H1 (cell line): Measurements from ENCODE around the gene ADARB2. TPM values are rescaled to one million over a fixed set of nuclear protein-coding genes. Genes with fewer than 3 reads are reported as not detected.

ENCODE experiments used
- CTCF ChIA-PET: fragments of 300-600 bp; sonication (Branson Sonifier 250); formaldehyde crosslinking; loops from one replicate; lab custom pipeline; 2021; ENCODE audit not compliant: partially characterized antibody; lab: Charles Lee
- POLR2A ChIA-PET: fragments of 300-600 bp; sonication (Branson Sonifier 250); formaldehyde crosslinking; loops from one replicate; lab custom pipeline; 2021; ENCODE audit warnings: inconsistent platforms; ENCODE audit not compliant: partially characterized antibody; lab: Charles Lee
- DNase-seq, 2 experiments: peaks; one replicate each; pipeline versions ENCODE4 v3.0.0 to v3.0.0-alpha.2; 2010 to 2022; ENCODE audit warnings: low spot score in 2 of 2, low read depth in 1 of 2, mixed read lengths in 1 of 2
- FAIRE-seq: peaks from 2 replicates; lab custom pipeline; 2011; peaks lifted over from hg19 to GRCh38; lab: Jason Lieb, UNC
- H2AFZ ChIP-seq: 2 replicates; pipeline ENCODE4 v1.8.1; 2012; ENCODE audit warnings: low read length, inconsistent platforms
- H2AK5ac ChIP-seq: 2 replicates; pipeline ENCODE4 v1.6.1; 2013; ENCODE audit warnings: low read depth, low read length
- H2BK120ac ChIP-seq: replicated peaks from 2 replicates; pipeline ENCODE3; 2013; ENCODE audit warnings: low read depth, low read length, inconsistent platforms
- H2BK12ac ChIP-seq: 2 replicates; pipeline ENCODE4 v1.6.1; 2013; ENCODE audit warnings: low read depth, low read length
- H2BK15ac ChIP-seq: 2 replicates; pipeline ENCODE4 v1.6.1; 2013; ENCODE audit warnings: low read length
- H2BK20ac ChIP-seq: 2 replicates; pipeline ENCODE4 v1.6.1; 2013; ENCODE audit warnings: low read length
- H2BK5ac ChIP-seq: 2 replicates; pipeline ENCODE4 v1.6.1; 2013; ENCODE audit warnings: low read depth, low read length
- H3K14ac ChIP-seq: 2 replicates; pipeline ENCODE4 v1.6.1; 2013; ENCODE audit warnings: inconsistent platforms; ENCODE audit not compliant: insufficient read length
- H3K18ac ChIP-seq: 2 replicates; pipeline ENCODE4 v1.6.1; 2013; ENCODE audit warnings: low read length; ENCODE audit errors: extremely low read depth
- H3K23ac ChIP-seq: 2 replicates; pipeline ENCODE4 v1.6.1; 2013; ENCODE audit warnings: inconsistent platforms; ENCODE audit not compliant: insufficient read length
- H3K23me2 ChIP-seq: 2 replicates; pipeline ENCODE4 v1.6.1; 2013; ENCODE audit warnings: low read depth, low read length
- H3K27ac ChIP-seq: 2 replicates; pipeline ENCODE4 v1.6.1; 2011; ENCODE audit warnings: low read depth, low read length, inconsistent platforms
- H3K27me3 ChIP-seq, 4 experiments: replicated peaks in 1 of 4; 1 replicate in 1 of 4; 2 replicates in 3 of 4; pipeline versions ENCODE4 v1.6.1 to v1.8.1; 2011 to 2013; ENCODE audit warnings: low read length in 3 of 4, mild to moderate bottlenecking in 3 of 4, inconsistent platforms in 2 of 4, mixed read lengths in 2 of 4, moderate library complexity in 1 of 4; ENCODE audit not compliant: control insufficient read depth in 3 of 4, insufficient read depth in 3 of 4; ENCODE audit errors: extremely low read depth in 1 of 4
- H3K36me3 ChIP-seq, 4 experiments: 2 replicates each; pipeline versions ENCODE4 v1.6.1 to v1.8.1; 2011 to 2013; ENCODE audit warnings: mild to moderate bottlenecking in 4 of 4, low read length in 3 of 4, moderate library complexity in 2 of 4, control low read depth in 1 of 4, inconsistent platforms in 1 of 4; ENCODE audit not compliant: insufficient read depth in 4 of 4, control insufficient read depth in 2 of 4
- H3K4ac ChIP-seq: replicated peaks from 2 replicates; pipeline ENCODE3; 2013; ENCODE audit warnings: low read length, low read depth, mixed read lengths, inconsistent platforms; ENCODE audit not compliant: insufficient read length
- H3K4me1 ChIP-seq, 4 experiments: replicated peaks in 1 of 4; 1 replicate in 1 of 4; 2 replicates in 3 of 4; pipeline versions ENCODE4 v1.6.1 to v1.8.1; 2011 to 2013; ENCODE audit warnings: low read length in 3 of 4, inconsistent platforms in 2 of 4, mixed read lengths in 1 of 4; ENCODE audit not compliant: insufficient read depth in 4 of 4, control insufficient read depth in 3 of 4
- H3K4me2 ChIP-seq, 2 experiments: 2 replicates each; pipeline versions ENCODE4 v1.6.1 to v1.8.1; 2011 to 2013; ENCODE audit warnings: low read depth in 2 of 2, low read length in 2 of 2, control low read depth in 1 of 2, inconsistent platforms in 1 of 2, mild to moderate bottlenecking in 1 of 2; ENCODE audit not compliant: insufficient read depth in 1 of 2
- H3K4me3 ChIP-seq, 4 experiments: fragments of 200-600, 300-600 bp in 1 of 4; sonication (generic), shearing (Covaris generic), sonication (Bioruptor Twin) in 1 of 4; 2 replicates each; pipeline versions ENCODE4 v1.5.1 to v1.8.1; 2011 to 2016; ENCODE audit warnings: low read length in 4 of 4, low read depth in 3 of 4, control low read depth in 2 of 4, inconsistent platforms in 2 of 4, mild to moderate bottlenecking in 2 of 4, mixed read lengths in 1 of 4, moderate library complexity in 1 of 4; ENCODE audit not compliant: insufficient read depth in 2 of 4; ENCODE audit errors: extremely low read depth in 1 of 4
- H3K56ac ChIP-seq: replicated peaks from 2 replicates; pipeline ENCODE3; 2013; ENCODE audit warnings: low read depth, mild to moderate bottlenecking, mixed read lengths, low read length, inconsistent platforms; ENCODE audit not compliant: insufficient read length
- H3K79me1 ChIP-seq: 2 replicates; pipeline ENCODE4 v1.6.1; 2013; ENCODE audit warnings: low read depth, low read length, control low read depth
- H3K79me2 ChIP-seq, 2 experiments: 2 replicates each; pipeline versions ENCODE4 v1.6.1 to v1.8.1; 2012 to 2013; ENCODE audit warnings: low read length in 2 of 2, mild to moderate bottlenecking in 2 of 2, inconsistent platforms in 1 of 2; ENCODE audit not compliant: insufficient read depth in 2 of 2, control insufficient read depth in 1 of 2
- H3K9ac ChIP-seq, 4 experiments: replicated peaks in 1 of 4; 1 replicate in 1 of 4; 2 replicates in 3 of 4; pipeline versions ENCODE4 v1.6.1 to v1.8.1; 2011 to 2013; ENCODE audit warnings: low read depth in 3 of 4, low read length in 3 of 4, control low read depth in 2 of 4, mild to moderate bottlenecking in 2 of 4, moderate library complexity in 2 of 4, inconsistent platforms in 1 of 4; ENCODE audit errors: extremely low read depth in 1 of 4
- H3K9me3 ChIP-seq, 2 experiments: 2 replicates each; pipeline versions ENCODE4 v1.6.1 to v1.8.1; 2012 to 2013; ENCODE audit warnings: mild to moderate bottlenecking in 2 of 2, moderate library complexity in 2 of 2, control low read depth in 1 of 2, inconsistent platforms in 1 of 2, low read depth in 1 of 2, low read length in 1 of 2, mixed read lengths in 1 of 2; ENCODE audit not compliant: insufficient read depth in 2 of 2
- H4K20me1 ChIP-seq, 2 experiments: replicated peaks in 1 of 2; 2 replicates each; pipeline versions ENCODE3 to v1.8.1; 2011 to 2013; ENCODE audit warnings: inconsistent platforms in 2 of 2, low read length in 2 of 2, mild to moderate bottlenecking in 1 of 2; ENCODE audit not compliant: insufficient read depth in 2 of 2, control insufficient read depth in 1 of 2
- H4K5ac ChIP-seq: 2 replicates; pipeline ENCODE4 v1.6.1; 2013; ENCODE audit warnings: low read length, low read depth, mixed read lengths, inconsistent platforms; ENCODE audit not compliant: insufficient read length
- H4K8ac ChIP-seq: 2 replicates; pipeline ENCODE4 v1.8.0; 2013; ENCODE audit warnings: mild to moderate bottlenecking, moderate library complexity, low read length, inconsistent platforms; ENCODE audit not compliant: insufficient read depth; ENCODE audit errors: extremely low read depth
- H4K91ac ChIP-seq: replicated peaks from 2 replicates; pipeline ENCODE3; 2013; ENCODE audit warnings: low read length, mixed read lengths, inconsistent platforms; ENCODE audit not compliant: insufficient read length
- CEBPB ChIP-seq: IDR thresholded peaks from 2 replicates; pipeline ENCODE4 v1.6.1; 2012; ENCODE audit warnings: low read depth, low read length
- CHD2 ChIP-seq: IDR thresholded peaks from 2 replicates; pipeline ENCODE4 v1.6.1; 2012; ENCODE audit warnings: low read length, improper control_type of control experiment
- FOSL1 ChIP-seq: IDR thresholded peaks from 2 replicates; pipeline ENCODE4 v1.6.1; 2011; ENCODE audit warnings: mild to moderate bottlenecking, low read depth, low read length, moderate library complexity; ENCODE audit not compliant: insufficient read depth
- GTF2F1 ChIP-seq: IDR thresholded peaks from 2 replicates; pipeline ENCODE4 v1.6.1; 2012; ENCODE audit warnings: low read depth, low read length, improper control_type of control experiment, borderline replicate concordance
- HDAC6 ChIP-seq: IDR thresholded peaks from one replicate; pipeline ENCODE4 v1.7.1; 2012; ENCODE audit warnings: low read depth, mild to moderate bottlenecking, inconsistent platforms, low read length, moderate library complexity
- JUND ChIP-seq: IDR thresholded peaks from 2 replicates; pipeline ENCODE4 v1.6.1; 2011; ENCODE audit warnings: mild to moderate bottlenecking, improper control_type of control experiment, low read length
- NANOG ChIP-seq: IDR thresholded peaks from 2 replicates; pipeline ENCODE4 v1.6.1; 2011; ENCODE audit warnings: low read length, low read depth, mild to moderate bottlenecking, inconsistent platforms; ENCODE audit not compliant: insufficient read depth, poor library complexity, severe bottlenecking
- NRF1 ChIP-seq: IDR thresholded peaks from 2 replicates; pipeline ENCODE4 v1.6.1; 2011; ENCODE audit warnings: mild to moderate bottlenecking, low read depth, low read length, improper control_type of control experiment
- PHF8 ChIP-seq: fragments of 200-600 bp; sonication (generic); conservative IDR thresholded peaks from 2 replicates; pipeline ENCODE4 v1.7.1; 2012; ENCODE audit warnings: low read depth, mild to moderate bottlenecking, inconsistent platforms, low read length, moderate library complexity
- RXRA ChIP-seq: IDR thresholded peaks from 2 replicates; pipeline ENCODE4 v1.6.1; 2011; ENCODE audit warnings: low read depth, mild to moderate bottlenecking, low read length, moderate library complexity; ENCODE audit not compliant: insufficient read depth
- WGBS, 2 experiments: shearing (Covaris generic) in 1 of 2; methylation state at CpG; one replicate each; pipeline versions ENCODE4 v1.1.6 to v1.1.7; 2013 to 2015; ENCODE audit warnings: low lambda C conversion rate in 2 of 2, mixed read lengths in 2 of 2, inconsistent platforms in 1 of 2, low coverage in 1 of 2, missing lambda C conversion rate in 1 of 2; ENCODE audit not compliant: insufficient replicate concordance in 2 of 2, insufficient coverage in 1 of 2, insufficient read length in 1 of 2; ENCODE audit errors: extremely low coverage in 1 of 2, missing lambda C conversion rate in 1 of 2; 5-methylcytosine and 5-hydroxymethylcytosine counted together
- polyA plus RNA-seq, 7 experiments: library from polyadenylated mRNA; depleted of rRNA in 3 of 7; stranded (reverse) in 5 of 7; unstranded in 2 of 7; fragments of >200 nt in 5 of 7; fragments of 200-250 nt in 2 of 7; gene quantifications; 1 replicate in 5 of 7; 2 replicates in 1 of 7; 4 replicates in 1 of 7; pipeline versions ENCODE4 v1.2.1 to v1.2.3, GENCODE V29; 2011 to 2013; ENCODE audit warnings: missing spikeins in 2 of 7, mixed read lengths in 2 of 7
- total RNA-seq: library from RNA; stranded (reverse); fragmentation: NEBNext Ultra II Directional; extraction: Animal tissue kit (Norgen Biotek cat#: 25700); gene quantifications from 2 replicates; pipeline ENCODE4 v1.2.1, GENCODE V29; 2021

ADARB2 gene
- total and polyA plus RNA-seq, 2 of the 8 experiments (the other 6 are each of a cell fraction or from before 2014, with no cell fraction given) = 2.2 to 2.8 TPM

DNA sequence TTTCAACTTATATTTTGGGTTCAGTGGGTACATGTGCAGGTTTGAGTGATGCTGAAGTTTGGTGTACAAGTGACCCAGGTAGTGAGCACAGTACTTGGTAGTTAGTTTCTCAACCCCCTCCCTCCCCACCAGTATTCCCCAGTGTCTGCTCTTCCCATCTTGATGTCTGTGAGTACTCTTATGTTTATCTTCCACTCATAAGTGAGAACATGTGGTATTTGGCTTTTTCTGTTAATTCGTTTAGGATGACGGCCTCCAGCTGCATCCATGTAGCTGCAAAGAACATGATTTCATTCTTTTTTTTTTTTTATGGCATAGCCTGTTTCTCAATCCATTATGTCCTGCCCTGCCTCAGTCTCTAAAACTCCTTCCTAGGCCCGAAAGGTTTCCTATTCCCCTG is 459.0 kb downstream of the ADARB2 start:
- 80% methylated on average over 3 of the region's 3 CpGs; no CpG with 5 or more reads in 1 of the 2 experiments for WGBS, 2 experiments

More for the DNA sequence above, 459.0 kb downstream of the ADARB2 start:
- FAIRE-seq = no peak
- TF ChIP-seq NANOG (no peak), CEBPB (no peak), FOSL1 (no peak), RXRA (no peak), CHD2 (no peak), GTF2F1 (no peak), NRF1 (no peak), PHF8 (no peak), HDAC6 (no peak), JUND (no peak)
- Histone ChIP-seq H3K14ac (no peak overlapping the region), H2AFZ (no peak overlapping the region), H3K27ac (no peak overlapping the region), H2BK15ac (no peak overlapping the region), H3K23me2 (no peaks in the 10 kb centered on the region), H3K4me2 (no peak overlapping the region), H3K23ac (no peak overlapping the region), H3K56ac (no peak overlapping the region), H4K5ac (no peak overlapping the region), H3K4ac (no peak overlapping the region), H2BK120ac (no peak overlapping the region), H3K79me1 (no peaks in the 10 kb centered on the region), H3K79me2 (no peaks in the 10 kb centered on the region), H3K4me3 (no peak overlapping the region), H3K9me3 (no peaks in the 10 kb centered on the region), H2BK12ac (no peak overlapping the region), H3K4me1 (no peaks in the 10 kb centered on the region), H3K9ac (no peak overlapping the region), H2BK20ac (no peak overlapping the region), H3K36me3 (no peaks in the 10 kb centered on the region), H4K20me1 (no peaks in the 10 kb centered on the region), H3K18ac (no peak overlapping the region), H4K8ac (no peak overlapping the region), H4K91ac (no peak overlapping the region), H2AK5ac (no peak overlapping the region), H3K27me3 (no peaks in the 10 kb centered on the region; a peak in 1 of 7 replicates), H2BK5ac (no peak overlapping the region)
- DNase-seq = no peak
- POLR2A ChIA-PET = no interaction called here
- CTCF ChIA-PET = no interaction called here
